Hepatocyte (in vitro differentiated cells): ENCODE measurements around the gene EVL.

Source experiments
- CTCF ChIP-seq: fragments of 200-600 bp; sonication (generic); IDR thresholded peaks from 2 replicates; pipeline ENCODE4 v1.5.1; 2016; ENCODE audit warnings: antibody characterized with exemption, mild to moderate bottlenecking; ENCODE audit not compliant: poor library complexity
- EZH2 ChIP-seq: fragments of 200-600 bp; sonication (generic); IDR thresholded peaks from 2 replicates; pipeline ENCODE4 v1.6.1; 2016; ENCODE audit warnings: antibody characterized with exemption, mild to moderate bottlenecking, borderline replicate concordance
- EZH2phosphoT487 ChIP-seq: fragments of 200-600 bp; sonication (generic); IDR thresholded peaks from one replicate; pipeline ENCODE4 v1.6.1; 2018; ENCODE audit warnings: antibody characterized with exemption, mild to moderate bottlenecking, low read depth, moderate library complexity; ENCODE audit not compliant: unreplicated experiment, severe bottlenecking

- no peak for TF ChIP-seq EZH2phosphoT487
- TF ChIP-seq EZH2, result no peak
- no peak for TF ChIP-seq CTCF
These were observed 67.8 kb downstream of the EVL start for GRCh38 chr14:100132903-100133510.
